Measurements from ENCODE around the gene LRRC41.
A peak's percentile ranks its signal among the peaks of the same experiment; 100 is the strongest.
"Not testable (repeated sequence)": the region's sequence is repeated elsewhere in the genome, so short reads cannot be mapped to it uniquely, and the experiment has no call there.

LRRC41 gene

DNA sequence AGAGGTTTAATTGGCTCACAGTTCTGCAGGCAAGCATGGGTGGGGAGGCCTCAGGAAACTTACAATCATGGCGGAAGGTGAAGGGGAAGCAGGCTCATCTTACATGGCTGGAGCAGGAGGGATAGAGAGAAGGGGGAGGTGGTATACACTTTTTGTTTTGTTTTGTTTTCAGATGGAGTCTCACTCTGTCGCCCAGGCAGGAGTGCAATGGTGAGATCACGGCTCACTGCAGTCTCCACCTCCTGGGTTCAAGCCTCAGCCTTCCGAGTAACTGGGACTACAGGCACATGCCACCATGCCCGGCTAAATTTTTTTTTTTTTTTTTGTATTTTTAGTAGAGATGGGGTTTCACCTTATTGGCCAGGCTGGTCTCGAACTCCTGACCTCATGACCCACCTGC is 18.8 kb upstream of the LRRC41 start:
- DNase-seq = not testable (repeated sequence)

DNA sequence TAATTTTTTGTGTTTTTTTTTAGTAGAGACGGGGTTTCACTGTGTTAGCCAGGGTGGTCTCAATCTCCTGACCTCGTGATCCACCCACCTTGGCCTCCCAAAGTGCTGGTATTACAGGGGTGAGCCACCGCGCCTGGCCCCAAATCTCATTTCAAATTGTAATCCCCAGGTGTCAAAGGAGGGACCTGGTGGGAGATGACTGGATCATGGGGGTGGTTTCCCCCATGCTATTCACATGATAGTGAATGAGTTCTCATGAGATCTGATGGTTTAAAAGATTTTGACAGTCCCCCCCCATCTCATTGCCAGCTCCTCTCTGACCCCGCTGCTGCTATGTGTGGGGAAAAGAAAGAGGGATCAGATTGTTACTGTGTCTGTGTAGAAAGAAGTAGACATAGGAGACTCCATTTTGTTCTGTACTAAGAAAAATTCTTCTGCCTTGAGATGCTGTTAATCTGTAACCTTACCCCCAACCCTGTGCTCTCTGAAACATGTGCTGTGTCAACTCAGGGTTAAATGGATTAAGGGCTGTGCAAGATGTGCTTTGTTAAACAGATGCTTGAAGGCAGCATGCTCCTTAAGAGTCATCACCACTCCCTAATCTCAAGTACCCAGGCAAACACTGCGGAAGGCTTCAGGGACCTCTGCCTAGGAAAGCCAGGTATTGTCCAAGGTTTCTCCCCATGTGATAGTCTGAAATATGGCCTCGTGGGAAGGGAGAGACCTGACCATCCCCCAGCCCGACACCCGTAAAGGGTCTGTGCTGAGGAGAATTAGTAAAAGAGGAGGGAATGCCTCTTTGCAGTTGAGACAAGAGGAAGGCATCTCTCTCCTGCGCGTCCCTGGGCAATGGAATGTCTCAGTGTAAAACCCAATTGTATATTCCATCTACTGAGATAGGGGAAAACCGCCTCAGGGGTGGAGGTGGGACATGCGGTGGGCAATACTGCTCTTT is 16.8 kb upstream of the LRRC41 start:
- not testable (repeated sequence) for DNase-seq

DNA sequence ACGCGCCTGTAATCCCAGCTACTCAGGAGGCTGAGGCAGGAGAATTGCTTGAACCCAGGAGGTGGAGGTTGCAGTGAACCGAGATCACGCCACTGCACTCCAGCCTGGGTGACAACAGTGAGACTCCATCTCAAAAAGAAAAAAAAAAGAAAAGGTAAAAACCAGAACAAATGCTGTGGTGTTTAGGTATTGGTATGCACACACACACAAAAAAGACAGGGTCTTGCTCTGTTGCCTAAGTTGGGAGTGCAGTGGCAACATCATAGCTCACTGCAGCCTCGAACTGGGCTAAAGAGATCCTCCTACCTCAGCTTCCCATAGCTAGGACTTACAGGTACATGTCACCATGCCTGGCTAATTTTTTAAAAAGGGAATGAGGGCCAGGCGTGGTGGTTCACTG is 15.9 kb upstream of the LRRC41 start:
- not testable (repeated sequence) for DNase-seq

DNA sequence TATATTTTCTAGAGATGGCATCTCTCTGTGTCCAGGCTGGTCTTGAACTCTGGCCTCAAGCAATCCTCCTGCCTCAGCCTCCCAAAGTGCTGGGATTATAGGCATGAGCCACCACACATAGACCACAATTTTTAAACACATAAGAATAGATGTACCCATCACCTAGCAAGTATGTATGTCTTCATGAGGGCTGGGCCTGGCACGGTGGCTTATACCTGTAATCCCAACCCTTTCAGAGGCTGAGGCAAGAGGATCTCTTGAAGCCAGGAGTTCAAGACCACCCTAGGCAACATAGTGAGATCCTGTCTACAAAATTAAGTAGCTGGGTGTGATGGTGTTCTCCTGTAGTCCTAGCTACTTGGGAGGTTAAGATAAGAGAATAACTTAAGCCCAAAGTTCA is 13.9 kb upstream of the LRRC41 start:
- no peak for DNase-seq

DNA sequence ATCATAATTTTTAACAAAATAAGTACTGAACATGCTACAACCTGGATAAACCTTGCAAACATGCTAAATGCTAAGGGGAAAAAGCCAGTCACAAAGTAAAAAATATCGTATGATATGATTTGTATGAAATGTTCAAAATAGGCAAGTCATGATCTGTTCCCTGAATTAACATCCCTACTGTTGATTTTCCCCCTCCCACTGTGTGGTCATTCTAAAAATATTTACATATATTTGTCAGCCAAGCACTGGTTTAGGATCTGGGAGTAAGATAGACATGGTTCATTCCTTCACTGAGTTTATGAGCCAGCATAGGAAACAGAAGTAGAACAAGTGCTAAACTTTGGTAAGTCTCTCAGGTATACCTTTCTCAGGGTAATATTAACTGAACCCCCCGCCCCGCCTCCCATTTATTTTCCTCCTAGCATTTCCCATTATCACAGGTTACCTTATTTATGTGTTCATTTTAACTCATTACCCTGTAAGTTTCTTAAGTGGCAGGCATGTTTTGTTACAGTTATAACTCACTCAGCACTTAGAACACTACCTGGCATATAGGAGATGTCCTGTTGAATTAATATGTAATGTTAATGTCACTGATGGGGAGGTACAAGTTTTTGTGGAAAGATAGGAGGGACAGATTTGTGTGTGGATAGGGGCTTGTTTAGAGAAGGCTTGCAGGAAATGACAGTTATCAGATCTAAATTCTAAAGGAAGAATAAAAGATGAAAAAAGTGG is 12.4 kb upstream of the LRRC41 start:
- no peak for DNase-seq

DNA sequence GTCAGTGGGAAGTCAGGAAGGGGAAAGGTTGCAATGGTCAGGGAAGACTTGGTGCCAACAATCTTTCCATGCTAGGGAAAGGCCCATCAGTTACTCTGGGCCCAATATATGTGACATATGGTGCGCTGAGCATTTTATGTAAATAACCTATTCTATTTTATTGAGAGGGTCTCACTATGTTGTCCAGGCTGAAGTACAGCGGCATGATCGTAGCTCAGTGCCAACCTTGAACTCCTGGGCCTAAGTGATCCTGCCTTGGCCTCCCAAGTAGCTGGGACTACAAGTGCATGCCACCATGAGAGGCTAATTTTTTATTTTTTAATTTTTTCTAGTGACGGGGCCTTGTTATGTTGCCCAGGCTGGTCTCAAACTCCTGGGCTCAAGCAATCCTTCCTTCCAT is 6.9 kb upstream of the LRRC41 start:
- DNase-seq = no peak

DNA sequence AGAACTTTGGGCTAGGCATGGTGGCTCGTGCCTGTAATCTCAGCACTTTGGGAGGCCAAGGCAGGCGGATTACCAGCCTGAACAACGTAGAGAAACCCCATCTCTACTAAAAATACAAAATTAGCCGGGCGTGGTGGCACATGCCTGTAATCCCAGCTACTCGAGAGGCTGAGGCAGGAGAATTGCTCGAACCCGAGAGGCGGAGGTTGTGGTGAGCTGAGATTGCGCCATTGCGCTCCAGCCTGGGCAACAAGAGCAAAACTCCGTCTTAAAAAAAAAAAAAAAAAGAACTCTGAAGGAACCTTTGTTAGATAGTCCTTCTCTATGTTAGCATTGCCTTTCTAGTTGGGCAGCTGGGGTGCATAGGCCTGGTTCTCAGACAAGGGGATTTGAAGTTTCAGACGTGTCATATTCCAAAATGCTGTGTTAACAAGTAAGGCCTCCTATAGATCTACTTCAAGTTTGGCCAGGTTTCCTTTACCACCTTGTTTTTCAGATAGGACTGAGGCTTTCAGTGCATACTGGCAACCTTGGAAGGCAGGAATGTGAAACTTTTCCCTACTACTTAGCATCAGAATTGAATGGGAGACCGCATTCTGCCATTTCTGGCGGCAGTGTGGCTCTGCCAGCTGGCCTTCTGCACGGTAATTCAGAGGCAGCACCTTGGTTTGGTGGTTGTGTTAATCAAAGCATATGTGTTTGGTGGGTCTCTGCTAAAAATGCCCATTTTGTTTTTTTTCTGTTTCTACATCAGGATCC is 6.2 kb upstream of the LRRC41 start:
- no peak for DNase-seq

DNA sequence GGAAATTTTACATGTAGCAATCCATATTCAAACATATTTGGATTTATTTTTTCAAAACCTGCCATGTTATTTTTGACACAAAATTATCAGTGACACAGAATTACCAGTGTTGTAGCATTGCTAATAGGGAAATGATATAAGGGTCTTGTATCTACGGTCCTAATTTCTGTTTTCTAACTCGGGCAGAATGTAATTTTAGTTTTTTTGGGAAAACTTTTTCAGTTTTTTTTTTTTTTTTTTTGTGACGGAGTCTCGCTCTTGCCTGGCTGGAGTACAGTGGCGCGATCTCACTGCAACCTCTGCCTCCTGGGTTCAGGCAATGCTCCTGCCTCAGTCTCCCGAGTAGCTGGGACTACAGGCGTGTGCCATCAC is 2.7 kb upstream of the LRRC41 start:
- DNase-seq = no peak

DNA sequence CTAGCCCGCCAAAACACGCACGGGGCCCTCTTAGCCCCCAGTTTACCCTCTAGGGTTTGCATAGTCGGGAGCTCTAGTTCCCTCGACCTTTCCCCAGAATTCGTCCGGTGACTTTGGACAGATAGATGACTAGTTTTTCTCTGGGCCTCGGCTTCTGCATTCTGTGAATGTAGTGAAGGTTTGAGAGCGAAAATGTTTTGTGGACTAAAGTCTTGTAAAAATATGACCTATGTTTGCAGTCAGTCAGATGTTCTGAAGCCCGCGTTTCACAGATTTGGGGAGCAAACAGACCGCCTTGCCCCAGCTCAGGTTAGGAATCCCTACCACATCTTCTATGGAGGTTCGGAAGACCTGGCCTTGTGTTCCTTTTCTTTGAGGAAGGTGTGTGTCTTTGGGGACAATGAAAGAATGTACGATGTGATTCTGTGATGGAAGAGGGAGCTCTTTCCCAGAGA is 483 bp upstream of the LRRC41 start:
- DNase-seq = no peak

DNA sequence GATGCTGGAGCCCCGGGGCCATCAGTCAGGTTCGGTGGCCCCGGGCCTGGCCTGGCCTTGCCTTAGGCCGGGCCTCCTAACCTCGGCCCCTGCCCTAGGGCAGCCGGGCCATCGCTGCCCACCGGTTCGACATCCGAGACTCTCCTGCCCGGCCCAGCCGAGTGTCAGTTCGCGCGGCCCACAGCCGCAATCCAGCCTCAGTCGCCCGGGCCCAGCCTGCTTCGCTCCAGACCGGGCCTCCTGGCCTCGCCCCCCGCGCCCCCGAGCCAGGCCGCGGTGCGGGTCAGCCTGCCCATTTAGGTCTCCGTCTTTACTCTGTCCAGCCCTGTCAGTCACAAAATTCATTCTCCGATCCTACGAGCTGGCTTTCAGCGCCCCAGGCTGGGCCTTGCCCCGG is 777 bp downstream of the LRRC41 start:
- no peak for DNase-seq

DNA sequence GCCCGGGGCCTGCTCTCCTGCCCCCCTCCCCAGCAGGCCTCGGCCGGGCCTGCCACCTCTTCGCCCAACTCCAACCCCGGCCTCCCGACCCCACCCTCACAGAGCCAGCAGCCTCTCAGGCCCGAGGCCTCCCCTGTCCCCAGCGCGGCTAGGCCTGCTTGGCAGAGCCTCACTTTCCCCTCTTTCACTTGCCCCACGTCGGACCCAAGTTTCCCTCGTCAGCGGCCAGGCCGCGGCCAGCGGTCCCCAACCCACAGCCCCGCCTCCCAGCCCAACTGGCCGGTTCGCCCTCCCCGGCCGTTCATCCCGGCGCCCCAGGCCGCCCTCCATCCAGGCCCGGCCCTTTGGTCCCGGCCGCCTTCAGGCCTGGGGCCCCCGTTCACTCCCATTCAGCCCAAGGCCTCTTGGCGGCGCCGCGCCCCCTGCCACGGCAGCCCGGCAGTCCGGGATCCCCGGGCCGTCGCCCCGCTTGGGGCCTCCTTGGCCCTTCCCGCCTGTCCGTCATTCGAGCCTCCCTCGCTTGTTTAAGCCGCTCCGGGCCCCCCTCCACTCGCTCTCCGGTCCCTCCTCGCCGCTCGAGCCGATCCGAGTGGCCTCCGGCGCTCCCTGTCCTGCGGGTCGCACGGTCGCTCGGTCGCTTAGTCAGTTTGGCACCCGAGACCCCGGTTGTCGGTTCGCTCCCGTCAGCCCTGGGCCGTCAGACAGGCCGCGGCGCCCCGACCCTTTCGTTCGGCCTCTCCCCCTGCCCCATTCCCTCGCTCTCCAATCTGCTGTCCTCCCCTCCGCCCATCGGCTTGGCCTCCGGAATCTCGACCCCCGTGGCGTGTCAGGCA is 1.4 kb downstream of the LRRC41 start:
- DNase-seq = peak; percentile 45

DNA sequence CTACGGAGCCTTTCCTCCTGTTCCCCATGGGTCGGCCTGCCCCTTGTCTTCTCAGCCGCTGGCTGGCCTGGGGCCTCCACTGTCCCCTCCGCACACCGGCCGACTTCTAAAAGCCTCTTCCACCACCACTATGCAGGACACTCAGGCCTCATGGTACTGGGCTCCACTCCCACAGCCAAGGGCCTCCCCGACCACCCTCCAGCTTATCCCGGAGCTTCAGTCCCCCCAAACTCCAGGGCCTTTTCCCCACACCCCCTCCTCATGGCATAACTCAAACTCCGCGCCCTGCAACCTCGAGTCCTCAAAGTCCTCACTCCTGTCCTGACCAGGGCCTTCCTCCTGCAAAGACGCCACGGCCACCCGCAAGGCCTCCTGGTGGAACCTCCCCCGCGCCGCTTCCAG is 2.0 kb downstream of the LRRC41 start:
- no peak for DNase-seq

DNA sequence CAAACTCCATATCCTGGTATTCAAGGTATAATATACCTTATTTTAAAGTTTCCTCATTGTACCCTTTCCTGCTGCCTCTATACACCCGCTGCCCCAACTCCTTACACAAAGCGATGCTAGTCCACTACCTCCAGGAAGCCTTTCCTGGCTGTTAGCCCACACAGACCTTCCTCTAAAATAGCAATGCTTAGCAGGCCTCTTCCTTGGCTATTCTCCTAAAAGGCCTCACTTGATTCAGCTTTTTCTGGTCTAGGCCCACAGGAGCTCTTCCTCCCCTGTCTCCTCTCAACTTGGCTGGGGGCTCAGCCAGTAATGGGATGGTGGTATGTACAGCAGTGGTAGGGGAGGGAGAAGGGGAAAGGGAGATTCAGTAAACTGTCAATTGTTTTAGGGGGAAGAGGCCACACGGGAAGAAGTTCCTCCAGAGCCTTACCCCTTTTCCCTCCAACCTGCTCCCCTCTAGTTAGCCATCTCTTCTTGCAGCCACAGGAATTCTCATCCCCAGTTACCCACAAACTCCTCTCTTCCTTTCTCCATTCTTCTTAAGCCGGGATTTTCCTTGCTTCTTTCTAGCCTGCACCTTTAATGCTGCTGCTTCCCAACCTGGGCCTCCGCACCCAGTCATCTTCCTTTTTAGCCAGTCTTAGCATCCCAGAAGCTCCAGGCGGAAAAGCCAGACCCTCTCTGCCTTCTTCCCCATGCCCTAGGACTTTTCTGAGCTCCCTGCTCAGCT is 2.6 kb downstream of the LRRC41 start:
- no peak for DNase-seq

DNA sequence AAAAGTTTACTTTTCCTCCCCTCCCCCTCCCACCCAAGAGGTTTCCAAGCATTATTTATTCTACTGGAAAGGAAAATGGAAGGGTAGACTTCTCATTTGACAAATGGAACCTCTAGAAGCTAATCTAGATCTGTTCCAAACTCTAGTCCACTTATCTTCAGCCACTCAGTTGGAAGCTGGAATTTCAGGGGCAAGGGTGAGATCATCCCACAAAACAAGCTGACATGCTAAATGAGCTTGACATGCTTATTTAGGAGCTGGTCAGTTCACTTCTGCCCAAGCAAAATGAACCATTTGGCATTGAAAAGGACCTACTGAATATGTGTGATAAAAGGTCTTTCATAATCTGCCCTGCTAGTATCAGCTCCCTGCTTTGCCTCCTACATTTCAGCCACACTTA is 5.0 kb downstream of the LRRC41 start:
- no peak for DNase-seq

DNA sequence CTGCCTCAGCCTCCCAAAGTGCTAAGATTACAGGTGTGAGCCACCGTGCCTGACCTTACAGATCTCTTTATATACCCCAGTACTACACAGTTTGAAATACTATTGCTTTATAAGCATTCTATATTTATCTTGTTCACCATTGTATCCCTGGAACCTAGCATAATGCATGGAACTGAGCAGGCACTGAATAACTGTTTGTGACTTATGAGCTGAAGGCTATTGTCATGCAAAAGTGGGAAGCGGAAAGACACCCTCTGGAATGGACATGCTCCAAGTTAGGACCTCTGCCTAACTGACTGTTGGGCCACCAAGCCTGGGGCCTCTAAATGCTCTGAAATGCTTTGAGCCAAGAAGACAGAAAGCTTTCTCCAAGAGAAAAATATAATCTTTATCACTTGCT is 8.1 kb downstream of the LRRC41 start:
- no peak for DNase-seq

DNA sequence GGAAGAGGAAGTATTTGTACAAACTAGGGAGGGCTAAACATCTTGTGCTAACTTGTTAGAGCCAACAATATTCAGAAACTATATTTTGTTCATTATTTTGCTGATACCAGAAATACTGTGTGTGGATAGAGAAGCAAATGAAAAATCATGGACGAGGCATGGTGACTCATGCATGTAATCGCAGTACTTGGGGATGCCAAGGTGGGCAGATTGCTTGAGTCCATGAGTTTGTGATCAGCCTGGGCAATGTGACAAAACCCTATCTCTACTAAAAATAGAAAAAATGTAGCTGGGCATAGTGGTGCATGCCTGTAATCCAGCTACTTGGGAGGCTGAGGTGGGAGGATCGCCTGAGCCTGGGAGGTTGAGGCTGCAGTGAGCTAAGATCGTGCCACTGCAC is 13.4 kb downstream of the LRRC41 start:
- DNase-seq = no peak

DNA sequence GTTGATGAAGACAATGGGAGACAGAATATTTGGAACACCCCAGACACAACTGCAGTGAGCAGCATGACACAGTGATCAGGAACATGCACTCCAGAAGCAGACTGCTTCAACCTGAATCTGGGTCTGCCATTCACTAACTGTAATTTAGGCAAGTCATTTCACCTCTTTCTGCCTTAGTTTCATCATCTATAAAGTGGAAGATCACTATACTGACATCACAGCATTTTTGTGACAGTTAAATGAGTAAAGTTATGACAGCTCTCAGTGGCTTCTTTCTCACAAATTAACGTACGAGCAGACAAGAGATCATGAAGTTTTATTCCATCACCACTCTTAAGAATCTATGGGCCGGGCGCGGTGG is 14.3 kb downstream of the LRRC41 start:
- DNase-seq = no peak

DNA sequence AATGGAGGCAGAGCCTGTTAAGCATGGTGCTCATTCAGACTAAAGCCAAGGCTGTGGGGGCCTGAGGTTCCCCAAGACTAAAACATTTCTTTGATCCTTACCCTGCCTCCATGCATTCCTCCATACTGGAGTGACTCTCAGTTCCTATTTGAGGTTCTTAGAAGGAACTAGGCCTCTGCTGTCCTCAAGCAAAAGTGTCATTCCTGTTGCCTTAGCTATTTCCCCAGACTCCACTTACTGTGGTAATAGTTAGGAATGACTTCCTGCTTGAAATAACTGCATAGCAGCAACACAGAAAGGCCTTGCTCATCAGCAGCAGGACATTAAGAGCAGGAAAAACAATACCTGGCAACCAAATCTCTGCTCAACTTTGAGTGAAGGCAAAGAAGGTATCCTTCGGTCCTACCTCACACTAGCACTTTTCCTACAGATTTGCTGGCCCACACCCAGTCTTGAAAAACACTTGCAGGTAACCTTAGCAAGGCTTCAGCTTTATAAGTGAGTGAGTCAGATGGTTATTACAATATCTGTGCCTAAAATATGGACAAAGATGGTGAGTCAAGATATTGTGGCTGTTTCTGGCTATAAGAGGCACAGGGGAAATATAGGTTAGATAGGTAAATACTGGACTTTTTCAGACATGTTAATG is 14.8 kb downstream of the LRRC41 start:
- no peak for DNase-seq

DNA sequence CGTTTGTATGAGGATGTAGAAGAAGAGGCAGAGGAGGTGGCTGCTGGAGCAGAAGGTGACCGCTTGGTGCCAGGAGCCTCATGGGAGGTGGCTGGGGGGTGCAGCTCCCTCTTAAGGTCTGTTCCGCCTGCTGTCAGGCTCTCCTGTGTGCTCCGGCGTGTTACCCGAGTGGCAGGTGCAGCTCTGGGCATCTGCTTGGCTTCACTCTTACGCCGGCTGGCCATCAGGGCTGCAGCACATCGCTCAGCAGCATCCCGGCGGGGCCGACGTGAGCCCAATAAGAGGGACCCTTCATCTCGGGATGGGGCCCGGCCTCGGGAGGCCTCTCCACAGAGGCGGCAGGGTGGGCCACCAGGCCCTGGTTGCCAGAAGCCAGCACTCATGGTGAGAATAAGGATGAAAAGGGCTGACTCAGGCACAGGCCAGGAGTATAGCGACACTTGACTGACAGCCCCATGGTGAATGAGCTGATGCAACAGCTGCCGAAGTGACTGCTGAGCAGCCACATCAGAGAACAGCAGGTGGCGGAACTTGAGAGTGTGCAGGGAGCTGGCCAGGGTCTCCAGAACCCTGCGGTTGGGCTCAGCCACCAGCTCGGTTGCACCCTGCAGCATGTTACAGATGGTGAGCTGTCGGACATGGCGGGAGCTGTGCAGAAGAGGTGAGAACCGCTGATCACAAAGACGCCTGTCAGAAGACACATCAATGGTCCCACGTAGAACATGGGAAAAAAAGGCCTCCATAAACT is 17.5 kb downstream of the LRRC41 start:
- DNase-seq = no peak
